AML-193 (cell line): ENCODE results near the gene CA11.
A peak's percentile ranks its signal among the peaks of the same experiment; 100 is the strongest.

Experiments
- DNase-seq, 2 experiments: peaks; one replicate each; lab custom pipeline; 2025; lab: John Stamatoyannopoulos, UW

CA11 gene

DNA sequence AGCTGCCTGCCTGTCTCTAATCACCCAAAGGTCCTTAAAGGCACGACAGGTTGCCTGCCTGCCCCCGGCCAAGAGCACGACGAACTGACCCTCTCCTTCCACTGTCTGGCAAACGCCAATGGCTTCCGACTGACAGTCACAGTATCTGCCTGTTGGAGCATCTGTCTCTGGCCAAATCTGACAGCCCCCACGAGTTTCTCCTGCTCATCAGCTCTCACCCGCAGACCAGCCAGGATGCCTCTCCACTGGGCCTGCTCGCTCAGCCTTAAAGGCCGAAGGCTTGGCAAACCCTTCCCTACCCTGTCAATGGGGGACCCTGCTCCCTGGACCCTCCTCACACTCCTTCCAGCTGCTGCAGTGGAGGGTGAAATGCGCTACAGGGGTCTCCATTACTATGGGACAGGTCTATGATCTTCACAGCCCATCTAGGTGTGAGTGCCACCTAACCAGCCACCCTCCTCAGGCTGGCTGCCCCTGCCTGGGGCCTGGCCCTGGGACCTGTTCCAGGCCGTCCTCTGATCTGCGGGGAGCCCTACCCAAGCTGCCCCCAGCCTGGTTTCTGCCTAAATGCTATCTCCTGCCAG, 32.0 kb downstream of the CA11 start:
- no peak for DNase-seq

- no peak for DNase-seq
Measured at GRCh38 chr19:48613024-48613851, 32.7 kb downstream of the CA11 start.

DNA sequence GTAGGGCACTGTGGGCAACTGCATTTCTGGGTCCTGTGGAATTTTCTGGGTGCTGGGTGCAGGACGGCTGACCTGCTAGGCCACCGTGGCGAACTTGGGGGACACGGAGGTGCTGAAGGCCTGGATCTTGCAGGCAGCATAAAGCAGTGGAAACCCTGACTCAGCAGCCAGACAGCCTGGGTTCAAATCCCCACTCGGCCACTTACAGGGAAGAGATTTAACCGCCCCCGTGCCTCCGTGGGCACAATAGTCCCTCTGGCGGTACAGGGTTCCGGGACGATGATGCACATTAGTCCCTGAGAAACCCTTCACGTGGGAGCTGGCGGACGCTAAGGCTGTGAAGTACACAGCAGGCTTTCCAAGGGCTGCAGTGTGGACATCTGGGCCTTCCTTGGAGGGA, 34.1 kb downstream of the CA11 start:
- no peak for DNase-seq

DNA sequence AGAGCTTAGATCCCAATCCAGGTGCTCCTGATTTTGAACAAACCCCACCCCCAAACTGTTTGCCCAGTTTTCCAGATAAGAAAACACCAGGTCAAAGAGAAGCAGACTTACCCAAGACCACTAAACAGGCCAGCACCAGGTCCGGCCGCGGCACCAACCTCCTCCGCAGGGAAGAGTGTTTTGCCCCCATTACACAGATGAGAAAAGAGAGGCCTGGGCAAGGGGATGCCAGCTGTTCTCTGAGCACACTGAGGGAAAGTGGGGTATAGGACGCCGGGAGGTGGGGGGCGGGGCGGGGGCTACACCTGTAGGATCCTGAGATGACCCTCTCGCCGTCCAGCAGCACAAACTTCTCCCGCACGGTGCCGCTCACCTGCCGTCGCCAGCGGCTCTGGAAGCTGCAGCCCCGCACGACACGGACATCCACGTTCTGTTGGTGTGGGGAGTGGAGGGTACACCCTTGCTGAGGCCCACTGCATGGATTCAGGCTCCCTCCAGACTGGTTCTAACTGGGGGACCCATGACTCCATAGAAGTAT, 36.3 kb downstream of the CA11 start:
- no peak for DNase-seq

DNA sequence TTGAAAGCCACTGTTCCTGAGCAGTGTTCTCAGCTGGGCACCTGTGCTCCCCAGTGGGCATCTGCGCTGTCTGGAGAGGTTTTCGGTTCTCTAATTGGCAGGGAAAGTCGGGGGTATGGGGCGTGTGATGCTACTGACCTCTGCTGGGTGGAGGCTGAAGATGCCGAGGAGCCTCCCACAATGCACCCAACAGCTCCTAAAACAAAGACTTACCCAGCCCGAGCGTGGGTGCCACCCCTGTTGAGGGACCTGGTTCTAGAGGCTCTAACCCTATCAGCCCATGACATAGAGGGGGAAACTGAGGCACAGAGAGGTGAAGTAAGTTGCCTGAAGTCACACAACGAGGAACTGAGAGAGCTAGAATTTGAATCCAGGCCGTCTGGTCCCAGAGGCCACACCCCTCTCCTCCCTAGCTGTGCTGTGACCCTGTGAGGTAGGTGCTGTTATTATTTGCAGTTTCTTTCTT, 37.2 kb downstream of the CA11 start:
- DNase-seq, result peak; percentile 42 to 53

DNA sequence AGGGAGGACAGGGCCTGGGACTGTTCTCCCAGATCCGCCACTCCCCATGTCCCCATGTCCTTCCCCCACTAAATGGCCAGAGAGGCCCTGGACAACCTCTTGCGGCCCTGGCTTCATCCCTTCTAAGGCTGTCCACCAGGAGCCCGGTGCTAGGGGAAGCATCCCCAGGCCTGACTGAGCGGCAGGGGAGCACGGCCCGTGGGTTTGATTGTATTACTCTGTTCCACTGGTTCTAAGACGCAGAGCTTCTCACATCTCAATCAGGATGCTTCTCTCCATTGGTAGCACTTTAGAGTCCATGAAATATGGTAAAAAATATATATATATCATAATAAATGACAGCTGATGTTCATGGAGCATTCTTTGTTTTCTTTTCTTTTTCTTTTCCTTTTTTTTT, 38.6 kb downstream of the CA11 start:
- no peak for DNase-seq

DNA sequence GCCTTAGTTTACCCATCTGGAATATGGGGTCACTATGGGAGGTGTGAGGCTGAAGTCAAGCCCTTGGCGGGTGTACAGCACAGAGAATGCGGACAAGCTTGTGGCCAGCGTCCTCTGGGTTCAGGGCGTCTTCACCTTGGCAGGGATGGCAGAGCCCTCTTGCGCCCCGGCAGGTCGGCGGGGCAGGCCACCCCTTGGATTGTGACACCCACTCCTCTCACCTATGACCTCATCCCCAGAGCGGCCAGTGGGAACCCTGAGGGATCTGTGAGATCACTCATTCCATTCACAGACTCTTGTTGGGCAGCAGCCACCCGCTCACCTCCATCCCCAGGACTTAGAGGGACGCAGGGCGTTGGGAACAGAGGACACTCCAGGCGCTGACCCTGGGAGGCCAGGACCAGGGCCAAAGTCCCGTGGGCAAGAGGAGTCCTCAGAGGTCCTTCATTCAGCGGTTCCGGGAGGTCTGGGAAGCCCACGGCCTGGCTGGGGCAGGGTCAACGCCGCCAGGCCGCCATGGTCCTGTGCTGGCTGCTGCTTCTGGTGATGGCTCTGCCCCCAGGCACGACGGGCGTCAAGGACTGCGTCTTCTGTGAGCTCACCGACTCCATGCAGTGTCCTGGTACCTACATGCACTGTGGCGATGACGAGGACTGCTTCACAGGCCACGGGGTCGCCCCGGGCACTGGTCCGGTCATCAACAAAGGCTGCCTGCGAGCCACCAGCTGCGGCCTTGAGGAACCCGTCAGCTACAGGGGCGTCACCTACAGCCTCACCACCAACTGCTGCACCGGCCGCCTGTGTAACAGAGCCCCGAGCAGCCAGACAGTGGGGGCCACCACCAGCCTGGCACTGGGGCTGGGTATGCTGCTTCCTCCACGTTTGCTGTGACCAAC, 39.3 kb downstream of the CA11 start, which contains the start of gene SPACA4:
Gene SPACA4 (plus strand): TSS at position 280 of the 896 bp plus-strand sequence. CDS start 237 bp downstream, at position 517.
- DNase-seq, result no peak

- no peak for DNase-seq
Measured at GRCh38 chr19:48603850-48604249, 42.1 kb downstream of the CA11 start.

GRCh38 chr19:48603449-48603848, 42.5 kb downstream of the CA11 start:
- DNase-seq, result no peak

- no peak for DNase-seq
Measured at GRCh38 chr19:48603001-48603400, 43.0 kb downstream of the CA11 start.

DNA sequence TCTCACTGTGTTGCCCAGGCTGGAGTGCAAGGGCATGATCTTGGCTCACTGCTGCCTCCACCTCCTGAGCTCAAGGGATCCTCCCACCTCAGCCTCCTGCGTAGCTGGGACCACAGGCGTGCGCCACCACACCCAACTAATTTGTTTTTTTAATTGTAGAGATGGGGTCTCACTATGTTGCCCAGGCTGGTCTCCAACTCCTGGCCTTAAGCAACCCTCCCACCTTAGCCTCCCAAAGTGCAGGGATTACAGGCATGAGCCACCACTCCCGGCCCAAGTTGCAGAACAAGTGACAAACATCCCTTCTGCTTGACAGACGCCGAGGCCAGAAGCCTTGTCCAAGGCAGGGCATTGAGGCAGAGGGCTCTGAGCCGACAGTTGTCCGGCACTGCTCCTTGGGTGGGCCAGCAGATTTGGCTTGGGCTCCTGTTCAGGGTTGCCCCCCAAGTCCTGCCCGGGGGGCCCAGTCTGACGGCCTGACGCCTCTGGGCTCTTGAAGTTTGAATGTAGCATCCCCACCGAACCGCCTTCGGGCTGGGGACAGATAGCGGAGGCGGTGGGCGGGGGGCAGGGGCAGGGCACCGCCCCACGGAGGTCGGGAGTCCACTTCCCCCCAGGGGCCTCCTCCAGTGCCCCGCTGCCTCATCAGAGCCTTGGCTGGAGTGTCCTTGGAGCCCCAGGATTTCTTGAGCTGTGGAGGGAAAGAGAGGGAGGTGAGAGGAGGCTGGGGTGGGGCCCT, 45.1 kb downstream of the CA11 start:
- DNase-seq, result no peak

- DNase-seq, result no peak
Measured at GRCh38 chr19:48598996-48599700, 46.8 kb downstream of the CA11 start.

DNA sequence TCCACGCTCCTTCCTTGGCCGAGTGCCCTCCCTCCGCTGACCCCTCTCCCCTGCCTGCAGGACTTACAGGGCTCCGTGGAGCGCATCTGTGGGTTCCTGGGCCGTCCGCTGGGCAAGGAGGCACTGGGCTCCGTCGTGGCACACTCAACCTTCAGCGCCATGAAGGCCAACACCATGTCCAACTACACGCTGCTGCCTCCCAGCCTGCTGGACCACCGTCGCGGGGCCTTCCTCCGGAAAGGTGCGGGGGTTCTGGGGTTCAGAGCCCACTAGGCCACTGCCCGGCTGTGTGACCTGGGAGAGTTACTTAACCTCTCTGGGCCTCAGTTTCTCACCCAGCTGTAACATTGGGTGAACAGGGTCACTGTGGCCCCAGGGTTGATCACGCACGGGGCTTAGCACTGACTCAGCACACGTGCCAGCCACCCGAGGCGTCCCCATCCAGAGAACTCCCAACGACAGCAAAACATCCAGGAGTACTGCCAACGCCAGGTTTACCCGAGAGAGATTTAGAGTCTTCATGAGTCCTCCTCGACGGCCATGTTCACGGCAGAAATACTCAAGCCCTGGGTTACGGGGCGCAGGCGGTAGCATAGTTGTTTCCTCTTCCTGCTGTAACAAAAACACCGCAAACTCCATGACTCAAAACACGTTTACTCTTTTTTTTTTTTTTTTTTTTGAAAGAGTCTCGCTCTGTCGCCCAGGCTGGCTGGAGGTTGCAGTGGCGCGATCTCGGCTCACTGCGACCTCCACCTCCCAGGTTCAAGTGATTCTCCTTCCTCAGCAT, 49.1 kb downstream of the CA11 start:
- no peak for DNase-seq

GRCh38 chr19:48596237-48596636, 49.8 kb downstream of the CA11 start:
- DNase-seq, result no peak

- DNase-seq, result no peak
Measured at GRCh38 chr19:48595833-48596232, 50.2 kb downstream of the CA11 start.

DNA sequence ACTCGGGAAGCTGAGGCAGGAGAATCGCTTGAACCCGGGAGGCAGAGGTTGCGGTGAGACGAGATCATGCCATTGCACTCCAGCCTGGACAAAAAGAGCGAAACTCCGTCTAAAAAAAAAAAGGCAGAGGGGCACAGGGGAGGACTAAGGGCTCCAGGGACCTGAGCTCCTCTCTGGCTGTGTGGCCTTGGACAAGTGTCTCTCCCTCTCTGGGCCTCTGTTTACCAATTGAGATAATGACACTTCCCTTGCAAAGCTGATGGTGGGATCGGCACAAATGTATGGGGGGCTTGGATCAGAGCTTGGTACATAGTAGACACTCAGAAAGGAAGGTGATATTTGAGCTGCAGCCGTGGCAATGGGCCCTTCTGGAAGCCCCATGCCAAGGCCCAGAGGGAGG, 50.8 kb downstream of the CA11 start:
- no peak for DNase-seq

DNA sequence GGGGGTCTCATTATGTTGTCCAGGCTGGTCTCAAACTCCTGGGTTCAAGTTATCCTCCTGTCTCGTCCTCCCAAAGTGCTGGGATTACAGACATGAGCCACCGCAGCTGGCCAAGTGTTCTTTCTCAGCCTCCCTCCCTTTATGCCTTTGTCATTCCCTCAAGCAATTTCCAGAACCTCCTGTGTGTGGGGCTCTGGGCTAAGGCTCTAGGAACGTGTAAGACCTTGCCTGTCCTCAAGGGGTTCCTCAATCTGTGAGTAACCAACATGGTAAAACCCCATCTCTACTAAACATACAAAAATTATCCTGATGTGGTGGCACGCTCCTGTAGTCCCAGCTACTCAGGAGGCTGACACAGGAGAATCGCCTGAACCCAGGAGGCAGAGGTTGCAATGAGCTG, 55.0 kb downstream of the CA11 start:
- no peak for DNase-seq

GRCh38 chr19:48588670-48589401, 57.2 kb downstream of the CA11 start:
- DNase-seq, result peak; percentile 77 to 78
